ENCODE measurements around the gene EPB41L2. TPM values are rescaled to one million over a fixed set of nuclear protein-coding genes. Genes with fewer than 3 reads are reported as not detected.

EPB41L2 gene
- total RNA-seq, 1 donor from 2014 or later = 61.6 TPM

GRCh38 chr6:131083687-131084086, 20.6 kb upstream of the EPB41L2 start:
- peaks cover 5% of the 10 kb centered on the region for H3K36me3 Mint-ChIP-seq (ENCODE audit: insufficient read depth)
- H3K4me1 Mint-ChIP-seq (ENCODE audit: low read depth) = no peaks in the 10 kb centered on the region
- TF ChIP-seq, protein P1, sequence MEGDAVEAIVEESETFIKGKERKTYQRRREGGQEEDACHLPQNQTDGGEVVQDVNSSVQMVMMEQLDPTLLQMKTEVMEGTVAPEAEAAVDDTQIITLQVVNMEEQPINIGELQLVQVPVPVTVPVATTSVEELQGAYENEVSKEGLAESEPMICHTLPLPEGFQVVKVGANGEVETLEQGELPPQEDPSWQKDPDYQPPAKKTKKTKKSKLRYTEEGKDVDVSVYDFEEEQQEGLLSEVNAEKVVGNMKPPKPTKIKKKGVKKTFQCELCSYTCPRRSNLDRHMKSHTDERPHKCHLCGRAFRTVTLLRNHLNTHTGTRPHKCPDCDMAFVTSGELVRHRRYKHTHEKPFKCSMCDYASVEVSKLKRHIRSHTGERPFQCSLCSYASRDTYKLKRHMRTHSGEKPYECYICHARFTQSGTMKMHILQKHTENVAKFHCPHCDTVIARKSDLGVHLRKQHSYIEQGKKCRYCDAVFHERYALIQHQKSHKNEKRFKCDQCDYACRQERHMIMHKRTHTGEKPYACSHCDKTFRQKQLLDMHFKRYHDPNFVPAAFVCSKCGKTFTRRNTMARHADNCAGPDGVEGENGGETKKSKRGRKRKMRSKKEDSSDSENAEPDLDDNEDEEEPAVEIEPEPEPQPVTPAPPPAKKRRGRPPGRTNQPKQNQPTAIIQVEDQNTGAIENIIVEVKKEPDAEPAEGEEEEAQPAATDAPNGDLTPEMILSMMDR (IDR thresholded peaks at IDR 0.05; ENCODE audit: unreplicated experiment) = no peak
- no peaks in the 10 kb centered on the region for H3K27me3 Mint-ChIP-seq
- H3K9me3 Mint-ChIP-seq (ENCODE audit: low read depth) = peaks cover 14% of the 10 kb centered on the region
- H3K27ac Mint-ChIP-seq = no peak overlapping the region
- no peak for DNase-seq (ENCODE audit: low spot score, unreplicated experiment)
- no peak overlapping the region for H3K4me3 Mint-ChIP-seq (ENCODE audit: low read depth)

DNA sequence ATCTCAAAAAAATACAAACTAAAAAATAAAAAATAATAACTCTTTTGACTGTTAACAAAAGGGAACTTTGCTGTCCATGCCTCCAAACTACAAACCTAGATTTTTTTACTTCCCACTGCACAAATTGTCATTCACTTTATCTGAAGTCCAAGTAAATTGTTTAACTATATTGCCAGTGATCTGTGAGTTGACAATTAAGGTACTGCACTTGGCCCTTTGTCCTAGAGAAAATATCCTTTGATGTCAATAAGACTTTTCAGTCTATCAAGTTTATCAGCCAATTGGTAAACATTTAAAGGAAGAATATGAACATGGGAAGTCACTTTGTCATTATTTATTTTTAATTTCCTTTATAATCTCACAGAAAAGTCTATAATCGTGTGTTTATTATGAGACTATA, 19.3 kb upstream of the EPB41L2 start:
- peaks cover 5% of the 10 kb centered on the region for H3K36me3 Mint-ChIP-seq (ENCODE audit: insufficient read depth)

DNA sequence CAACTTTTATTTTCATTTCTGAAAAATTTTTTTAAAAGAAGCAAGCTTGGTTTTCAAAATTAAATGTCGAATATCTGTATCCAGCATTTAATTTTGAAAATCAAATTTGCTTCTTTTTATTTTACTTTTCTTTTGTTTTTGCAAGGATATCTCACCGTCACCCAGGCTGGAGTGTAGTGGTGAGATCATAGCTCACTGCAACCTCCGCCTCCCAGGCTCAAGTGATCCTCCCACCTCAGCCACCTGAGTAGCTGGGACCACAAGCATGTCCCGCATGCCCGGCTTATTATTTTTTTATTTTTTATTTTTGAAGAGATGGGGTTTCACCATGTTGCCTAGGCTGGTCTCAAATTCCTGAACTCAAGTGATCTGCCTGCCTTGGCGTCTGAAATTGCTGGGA, 17.0 kb upstream of the EPB41L2 start:
- TF ChIP-seq, protein P1 (IDR thresholded peaks at IDR 0.05; ENCODE audit: unreplicated experiment) = no peak
- Mint-ChIP-seq H3K36me3 (ENCODE audit: insufficient read depth) (no peaks in the 10 kb centered on the region), H3K4me3 (ENCODE audit: low read depth) (no peak overlapping the region), H3K4me1 (ENCODE audit: low read depth) (no peaks in the 10 kb centered on the region), H3K9me3 (ENCODE audit: low read depth) (no peaks in the 10 kb centered on the region), H3K27me3 (no peaks in the 10 kb centered on the region), H3K27ac (no peak overlapping the region)
- no peak for DNase-seq (ENCODE audit: low spot score, unreplicated experiment)

More for the DNA sequence above, 19.3 kb upstream of the EPB41L2 start:
- DNase-seq (ENCODE audit: low spot score, unreplicated experiment) = no peak
- Mint-ChIP-seq H3K9me3 (ENCODE audit: low read depth) (peaks cover 10% of the 10 kb centered on the region), H3K4me1 (ENCODE audit: low read depth) (no peaks in the 10 kb centered on the region), H3K4me3 (ENCODE audit: low read depth) (no peak overlapping the region), H3K27me3 (no peaks in the 10 kb centered on the region), H3K27ac (no peak overlapping the region)
- TF ChIP-seq, protein P1 (IDR thresholded peaks at IDR 0.05; ENCODE audit: unreplicated experiment) = no peak

DNA sequence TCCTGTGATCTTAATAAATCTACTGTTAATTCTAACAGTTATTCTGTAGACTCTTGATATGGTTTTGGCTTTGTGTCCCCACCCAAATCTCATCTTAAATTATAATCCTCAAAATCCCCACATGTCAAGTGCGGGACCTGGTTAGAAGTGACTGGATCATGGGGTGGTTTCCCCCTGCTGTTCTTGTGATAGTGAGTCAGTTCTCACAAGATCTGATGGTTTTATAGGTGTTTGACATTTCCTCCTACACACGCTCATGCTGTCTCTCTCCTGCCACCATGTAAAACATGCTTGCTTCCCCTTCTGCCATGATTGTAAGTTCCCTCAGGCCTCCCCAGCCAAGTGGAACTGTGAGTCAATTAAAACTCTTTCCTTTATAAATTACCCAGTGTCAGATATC, 10.5 kb upstream of the EPB41L2 start:
- Mint-ChIP-seq H3K4me3 (ENCODE audit: low read depth) (no peak overlapping the region), H3K9me3 (ENCODE audit: low read depth) (no peaks in the 10 kb centered on the region), H3K27ac (no peak overlapping the region), H3K4me1 (ENCODE audit: low read depth) (no peaks in the 10 kb centered on the region), H3K27me3 (peaks cover 2% of the 10 kb centered on the region), H3K36me3 (ENCODE audit: insufficient read depth) (no peaks in the 10 kb centered on the region)
- DNase-seq (ENCODE audit: low spot score, unreplicated experiment) = no peak
- TF ChIP-seq, protein P1 (IDR thresholded peaks at IDR 0.05; ENCODE audit: unreplicated experiment) = no peak

GRCh38 chr6:131070061-131070460, 7.0 kb upstream of the EPB41L2 start:
- Mint-ChIP-seq H3K4me1 (ENCODE audit: low read depth) (no peaks in the 10 kb centered on the region), H3K27me3 (peaks cover 8% of the 10 kb centered on the region), H3K36me3 (ENCODE audit: insufficient read depth) (no peaks in the 10 kb centered on the region), H3K27ac (no peak overlapping the region), H3K4me3 (ENCODE audit: low read depth) (no peak overlapping the region), H3K9me3 (ENCODE audit: low read depth) (no peaks in the 10 kb centered on the region)
- DNase-seq (ENCODE audit: low spot score, unreplicated experiment) = no peak
- TF ChIP-seq, protein P1 (IDR thresholded peaks at IDR 0.05; ENCODE audit: unreplicated experiment) = no peak

Data from progenitor cell of endocrine pancreas (in vitro differentiated cells).